GM23248 (cell line): ENCODE results near the gene TMEM184B. TPM values are rescaled to one million over a fixed set of nuclear protein-coding genes. Genes with fewer than 3 reads are reported as not detected.

Experiments
- DNase-seq: peaks from one replicate; pipeline ENCODE4 v3.0.0-alpha.2; 2015
- H2AFZ ChIP-seq: fragments of 200-600 bp; sonication (generic); 2 replicates; pipeline ENCODE4 v1.6.1; 2016; ENCODE audit warnings: antibody characterized with exemption
- H3F3A ChIP-seq: fragments of 200-600 bp; sonication (generic); 2 replicates; pipeline ENCODE4 v1.6.1; 2016; ENCODE audit warnings: mild to moderate bottlenecking, antibody characterized with exemption, mixed run types; ENCODE audit not compliant: insufficient read depth
- H3K27ac ChIP-seq: fragments of 200-600 bp; sonication (generic); 2 replicates; pipeline ENCODE4 v1.5.1; 2016; ENCODE audit warnings: mild to moderate bottlenecking
- H3K27me3 ChIP-seq: fragments of 200-600 bp; sonication (generic); replicated peaks from 2 replicates; pipeline ENCODE4 v1.6.1; 2016; ENCODE audit warnings: mild to moderate bottlenecking; ENCODE audit not compliant: insufficient read depth
- H3K36me3 ChIP-seq: fragments of 200-600 bp; sonication (generic); 2 replicates; pipeline ENCODE4 v1.6.1; 2016; ENCODE audit warnings: low read depth, mild to moderate bottlenecking
- H3K4me1 ChIP-seq: fragments of 200-600 bp; sonication (generic); 2 replicates; pipeline ENCODE4 v1.6.1; 2016; ENCODE audit warnings: mild to moderate bottlenecking; ENCODE audit not compliant: insufficient read depth
- H3K4me2 ChIP-seq: fragments of 200-600 bp; sonication (generic); one replicate; pipeline ENCODE4 v1.6.1; 2016; ENCODE audit warnings: mild to moderate bottlenecking; ENCODE audit not compliant: unreplicated experiment
- H3K4me3 ChIP-seq: fragments of 200-600 bp; sonication (generic); 2 replicates; pipeline ENCODE4 v1.5.1; 2016; ENCODE audit warnings: mild to moderate bottlenecking
- H3K79me2 ChIP-seq: fragments of 200-600 bp; sonication (generic); 2 replicates; pipeline ENCODE4 v1.6.1; 2016; ENCODE audit warnings: mild to moderate bottlenecking; ENCODE audit not compliant: insufficient read depth
- H3K9ac ChIP-seq: fragments of 200-600 bp; sonication (generic); 2 replicates; pipeline ENCODE4 v1.6.1; 2016; ENCODE audit warnings: mild to moderate bottlenecking
- H3K9me2 ChIP-seq: fragments of 200-600 bp; sonication (generic); 2 replicates; pipeline ENCODE4 v1.6.1; 2016; ENCODE audit warnings: mixed run types, mild to moderate bottlenecking, moderate library complexity; ENCODE audit not compliant: insufficient read depth
- H3K9me3 ChIP-seq: fragments of 200-600 bp; sonication (generic); one replicate; pipeline ENCODE4 v1.6.1; 2017; ENCODE audit warnings: low read depth
- H4K20me1 ChIP-seq: fragments of 200-600 bp; sonication (generic); 2 replicates; pipeline ENCODE4 v1.6.0; 2016; ENCODE audit not compliant: insufficient read depth
- EZH2 ChIP-seq: fragments of 200-600 bp; sonication (generic); IDR thresholded peaks from 2 replicates; pipeline ENCODE4 v1.6.1; 2018; ENCODE audit warnings: antibody characterized with exemption, mild to moderate bottlenecking; ENCODE audit not compliant: insufficient read depth, poor library complexity, severe bottlenecking
- EZH2phosphoT487 ChIP-seq: fragments of 200-600 bp; sonication (generic); IDR thresholded peaks from 2 replicates; pipeline ENCODE4 v1.6.1; 2018; ENCODE audit warnings: antibody characterized with exemption, moderate library complexity, mild to moderate bottlenecking, low read depth; ENCODE audit not compliant: insufficient read depth
- WGBS, 2 experiments: methylation state at CpG; one replicate each; pipeline ENCODE4 v1.1.6; 2015 to 2017; ENCODE audit warnings: low lambda C conversion rate in 2 of 2, low coverage in 1 of 2; ENCODE audit errors: missing lambda C conversion rate in 2 of 2; 5-methylcytosine and 5-hydroxymethylcytosine counted together
- in situ Hi-C: fragments of 300-500 bp; cut with MboI; formaldehyde crosslinking; loops from 2 replicates; pipeline ENCODE4 v1.15.0; 2020
- polyA plus RNA-seq: library from polyadenylated mRNA; unstranded; fragments of >200 nt; fragmentation: Nextera tagmentation; extraction: Ambion mirVana; gene quantifications from 2 replicates; pipeline ENCODE4 v1.2.1, GENCODE V29; 2016
- total RNA-seq: library from RNA; depleted of rRNA; stranded (reverse); fragments of >200 nt; shearing (Covaris generic); gene quantifications from 2 replicates; pipeline ENCODE4 v1.2.3, GENCODE V29; 2014

The TMEM184B gene
- total and polyA plus RNA-seq, 2 experiments from 2014 or later, result 83.7 to 91.0 TPM

- Histone ChIP-seq H3K27ac (no peak overlapping the region), H3K4me3 (no peak overlapping the region), H3K9me2 (no peaks in the 10 kb centered on the region), H3K79me2 (no peaks in the 10 kb centered on the region), H3K36me3 (no peaks in the 10 kb centered on the region), H2AFZ (no peak overlapping the region), H3K9ac (no peak overlapping the region), H3K27me3 (no peaks in the 10 kb centered on the region), H4K20me1 (no peaks in the 10 kb centered on the region), H3K4me1 (no peaks in the 10 kb centered on the region), H3F3A (no peaks in the 10 kb centered on the region), H3K4me2 (no peak overlapping the region), H3K9me3 (no peaks in the 10 kb centered on the region)
- WGBS, 2 experiments, result 91 to 94% methylated on average over 14 of the region's 14 CpGs
- no peak for DNase-seq
- in situ Hi-C loops, result no loop called here
- no peak for TF ChIP-seq EZH2phosphoT487
- no peak for TF ChIP-seq EZH2
Measured at GRCh38 chr22:38191055-38191454, 81.8 kb downstream of the TMEM184B start.

- in situ Hi-C loops, result no loop called here
- no peak overlapping the region for H3K4me3 ChIP-seq
- H3K36me3 ChIP-seq, result no peaks in the 10 kb centered on the region
- H3K9me3 ChIP-seq, result no peaks in the 10 kb centered on the region
- TF ChIP-seq EZH2, result no peak
- TF ChIP-seq EZH2phosphoT487, result no peak
- 44 to 45% methylated on average over 6 of the region's 6 CpGs for WGBS, 2 experiments
- no peak for DNase-seq
- no peaks in the 10 kb centered on the region for H3K79me2 ChIP-seq
- H3K27ac ChIP-seq, result no peak overlapping the region
- H4K20me1 ChIP-seq, result no peaks in the 10 kb centered on the region
- H3K27me3 ChIP-seq, result no peaks in the 10 kb centered on the region
- H3F3A ChIP-seq, result no peaks in the 10 kb centered on the region
- H3K9ac ChIP-seq, result no peak overlapping the region
- no peaks in the 10 kb centered on the region for H3K9me2 ChIP-seq
- H2AFZ ChIP-seq, result no peak overlapping the region
- no peaks in the 10 kb centered on the region for H3K4me1 ChIP-seq
- H3K4me2 ChIP-seq, result no peak overlapping the region
Measured at GRCh38 chr22:38190581-38190980, 82.2 kb downstream of the TMEM184B start.

- Histone ChIP-seq H3K27me3 (no peaks in the 10 kb centered on the region), H3K4me3 (no peak overlapping the region), H3K4me1 (no peaks in the 10 kb centered on the region), H3K27ac (no peak overlapping the region), H3K79me2 (no peaks in the 10 kb centered on the region), H3F3A (no peaks in the 10 kb centered on the region), H3K9me2 (no peaks in the 10 kb centered on the region), H3K36me3 (no peaks in the 10 kb centered on the region), H3K4me2 (no peak overlapping the region), H3K9me3 (no peaks in the 10 kb centered on the region), H4K20me1 (no peaks in the 10 kb centered on the region), H3K9ac (no peak overlapping the region), H2AFZ (no peak overlapping the region)
- WGBS, 2 experiments, result 60 to 64% methylated on average over 2 to 3 of the region's 3 CpGs
- in situ Hi-C loops, result no loop called here
- no peak for DNase-seq
- no peak for TF ChIP-seq EZH2
- TF ChIP-seq EZH2phosphoT487, result no peak
Measured at GRCh38 chr22:38189104-38189503, 83.7 kb downstream of the TMEM184B start.

DNA sequence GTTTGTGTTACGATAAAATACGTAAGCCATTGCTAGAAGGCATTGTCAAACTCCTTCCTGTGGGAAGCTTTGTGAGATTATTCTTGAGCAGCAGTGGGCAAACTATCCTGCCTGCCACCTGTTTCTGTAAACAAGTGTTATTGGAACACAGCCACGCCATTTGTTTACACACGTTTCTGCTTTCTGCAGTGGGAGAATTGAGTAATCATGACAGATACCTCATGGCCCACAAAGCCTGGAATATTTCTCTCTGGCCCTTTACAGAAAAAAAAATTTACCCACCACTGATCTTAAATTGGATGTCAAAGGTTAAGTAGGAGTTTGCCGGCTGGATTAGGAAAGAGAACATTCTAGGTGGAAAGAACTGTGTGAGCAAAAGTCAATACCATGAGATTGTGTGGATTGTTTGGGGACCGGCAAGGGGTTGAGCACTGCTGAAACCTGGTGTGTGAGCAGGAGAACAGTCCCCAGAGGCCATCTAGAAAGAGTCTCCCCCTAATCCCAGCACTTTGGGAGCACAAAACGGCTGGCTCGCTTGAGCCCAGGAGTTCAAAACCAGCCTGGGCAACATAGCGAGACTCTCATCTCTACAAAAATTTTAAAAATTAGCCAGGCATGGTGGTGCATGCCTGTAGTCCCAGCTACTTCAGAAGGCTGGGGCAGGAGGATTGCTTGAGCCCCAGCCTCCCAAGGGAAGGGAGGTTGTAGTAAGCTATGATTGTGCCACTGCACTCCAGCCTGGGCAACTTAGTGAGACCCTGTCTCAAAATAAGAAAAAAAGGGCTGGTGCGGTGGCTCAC, 85.2 kb downstream of the TMEM184B start:
- no peaks in the 10 kb centered on the region for H3K27me3 ChIP-seq
- H3K9me2 ChIP-seq, result no peaks in the 10 kb centered on the region
- 69 to 71% methylated on average over 10 of the region's 10 CpGs for WGBS, 2 experiments
- no peaks in the 10 kb centered on the region for H3F3A ChIP-seq
- no peaks in the 10 kb centered on the region for H3K4me1 ChIP-seq
- H3K9me3 ChIP-seq, result no peaks in the 10 kb centered on the region
- no peaks in the 10 kb centered on the region for H3K36me3 ChIP-seq
- H3K27ac ChIP-seq, result no peak overlapping the region
- no peak overlapping the region for H3K4me2 ChIP-seq
- no peaks in the 10 kb centered on the region for H3K79me2 ChIP-seq
- no peak for DNase-seq
- H3K9ac ChIP-seq, result no peak overlapping the region
- no peak for TF ChIP-seq EZH2phosphoT487
- TF ChIP-seq EZH2, result no peak
- no peak overlapping the region for H3K4me3 ChIP-seq
- in situ Hi-C loops, result no loop called here
- H4K20me1 ChIP-seq, result no peaks in the 10 kb centered on the region
- H2AFZ ChIP-seq, result no peak overlapping the region
